NCI-H69 (cell line): ENCODE measurements around the gene MSRB3.
"Not testable (repeated sequence)": the region's sequence is repeated elsewhere in the genome, so short reads cannot be mapped to it uniquely, and the experiment has no call there.

ENCODE experiments used
- DNase-seq: peaks from one replicate; lab custom pipeline; 2025; lab: John Stamatoyannopoulos, UW

The MSRB3 gene

GRCh38 chr12:65287426-65287825 lies 8.9 kb downstream of the MSRB3 start:
- no peak for DNase-seq

GRCh38 chr12:65292241-65292640 lies 13.8 kb downstream of the MSRB3 start:
- DNase-seq = no peak

DNA sequence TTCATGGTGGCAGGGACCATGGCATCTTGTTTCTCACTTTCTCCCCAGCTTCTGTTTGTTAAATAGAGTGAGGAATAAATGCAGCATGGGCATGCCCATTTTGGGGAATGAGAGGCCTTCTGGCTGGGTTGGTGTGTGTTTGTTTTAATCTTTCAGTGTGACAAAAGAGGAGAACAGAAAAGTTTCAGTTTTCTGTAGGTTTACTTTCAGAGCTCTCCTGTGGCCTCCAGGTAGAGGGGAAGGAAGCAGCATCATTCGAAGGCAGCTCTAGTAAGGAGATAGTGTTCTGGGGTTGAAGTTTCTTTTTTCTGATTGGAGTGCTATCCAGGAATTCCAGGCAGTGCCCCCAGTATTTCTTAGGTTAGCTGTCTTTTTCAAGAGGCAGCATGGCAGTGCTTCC lies 15.3 kb downstream of the MSRB3 start:
- DNase-seq = no peak

DNA sequence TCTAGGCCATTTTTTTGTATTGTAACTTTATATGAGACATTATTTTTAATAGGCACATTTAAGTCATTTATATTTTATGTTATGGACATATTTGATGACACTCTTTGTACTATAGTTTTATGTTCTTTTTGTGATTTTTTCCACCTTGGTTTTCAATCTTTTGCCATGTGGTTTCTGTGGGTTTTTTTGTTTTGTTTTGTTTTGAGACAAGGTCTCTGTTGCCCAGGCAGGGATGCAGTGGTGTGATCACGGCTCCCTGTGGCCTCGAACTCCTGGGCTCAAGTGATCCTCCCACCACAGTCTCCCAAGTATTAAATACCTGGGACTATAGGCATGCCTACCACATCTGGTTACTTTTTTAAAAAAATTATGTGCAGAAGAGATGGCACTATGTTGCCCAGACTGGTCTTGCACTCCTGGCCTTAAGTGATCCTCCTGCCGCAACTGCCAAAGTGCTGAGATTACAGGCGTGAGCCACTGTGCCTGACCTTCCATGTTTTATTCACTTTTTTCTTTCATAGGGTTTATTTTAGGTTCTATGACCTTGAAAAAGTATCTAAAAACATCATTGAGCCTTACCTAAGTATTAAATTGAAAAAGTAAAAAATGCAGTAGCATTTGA lies 16.3 kb downstream of the MSRB3 start:
- no peak for DNase-seq

- no peak for DNase-seq
Measured at GRCh38 chr12:65296508-65297265, 18.2 kb downstream of the MSRB3 start.

DNA sequence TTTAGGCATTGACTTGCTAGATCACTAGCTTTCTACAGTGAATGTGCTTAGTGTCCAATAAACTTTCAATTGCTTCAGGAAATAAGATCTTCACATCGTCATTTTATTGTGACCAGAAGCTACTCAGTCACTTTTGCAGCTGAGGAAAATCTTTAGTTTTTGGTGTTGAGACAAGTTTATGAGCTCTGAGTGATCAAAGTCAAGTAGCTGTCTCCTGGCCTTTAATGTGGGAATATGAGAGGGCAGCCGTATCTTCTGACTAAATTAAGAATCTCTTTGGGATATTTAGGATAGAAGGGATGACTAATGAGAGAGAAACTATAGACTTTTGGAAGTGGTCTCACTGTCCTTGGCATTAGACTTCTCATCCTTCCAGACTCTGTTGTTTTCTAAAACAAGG lies 21.6 kb downstream of the MSRB3 start:
- no peak for DNase-seq

DNA sequence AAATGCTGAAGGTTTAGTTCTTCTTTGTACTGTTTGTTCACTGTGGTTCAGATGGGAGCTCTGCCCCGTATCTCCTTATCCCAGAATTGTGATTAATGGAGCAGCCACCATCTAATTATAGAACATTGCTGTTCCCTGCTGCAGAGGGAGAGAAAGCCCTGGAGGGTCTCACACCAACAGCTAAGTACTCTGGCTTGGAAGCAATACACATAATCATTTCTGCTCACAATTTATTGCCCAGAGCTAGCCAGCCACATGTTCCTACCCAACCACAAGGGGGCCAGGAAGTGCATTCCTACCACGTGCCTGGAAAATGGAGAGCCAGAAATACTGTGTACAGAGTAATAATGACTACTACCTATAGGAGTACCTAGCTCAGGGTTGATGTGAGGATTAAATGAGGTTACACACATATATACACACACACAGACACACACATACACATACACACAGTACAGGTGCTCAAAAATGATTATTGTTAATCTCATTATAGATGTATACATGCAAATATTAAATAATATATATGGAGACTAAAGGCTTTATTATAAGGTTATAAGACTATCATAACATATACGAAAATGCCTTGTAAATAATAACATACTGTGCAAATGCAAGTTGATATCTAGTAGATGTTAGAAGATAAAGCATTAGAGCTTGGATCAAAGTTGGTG lies 22.3 kb downstream of the MSRB3 start:
- DNase-seq = peak; percentile 30

GRCh38 chr12:65302891-65303290 lies 24.4 kb downstream of the MSRB3 start:
- DNase-seq = no peak

GRCh38 chr12:65305346-65305950 lies 27.0 kb downstream of the MSRB3 start:
- no peak for DNase-seq

DNA sequence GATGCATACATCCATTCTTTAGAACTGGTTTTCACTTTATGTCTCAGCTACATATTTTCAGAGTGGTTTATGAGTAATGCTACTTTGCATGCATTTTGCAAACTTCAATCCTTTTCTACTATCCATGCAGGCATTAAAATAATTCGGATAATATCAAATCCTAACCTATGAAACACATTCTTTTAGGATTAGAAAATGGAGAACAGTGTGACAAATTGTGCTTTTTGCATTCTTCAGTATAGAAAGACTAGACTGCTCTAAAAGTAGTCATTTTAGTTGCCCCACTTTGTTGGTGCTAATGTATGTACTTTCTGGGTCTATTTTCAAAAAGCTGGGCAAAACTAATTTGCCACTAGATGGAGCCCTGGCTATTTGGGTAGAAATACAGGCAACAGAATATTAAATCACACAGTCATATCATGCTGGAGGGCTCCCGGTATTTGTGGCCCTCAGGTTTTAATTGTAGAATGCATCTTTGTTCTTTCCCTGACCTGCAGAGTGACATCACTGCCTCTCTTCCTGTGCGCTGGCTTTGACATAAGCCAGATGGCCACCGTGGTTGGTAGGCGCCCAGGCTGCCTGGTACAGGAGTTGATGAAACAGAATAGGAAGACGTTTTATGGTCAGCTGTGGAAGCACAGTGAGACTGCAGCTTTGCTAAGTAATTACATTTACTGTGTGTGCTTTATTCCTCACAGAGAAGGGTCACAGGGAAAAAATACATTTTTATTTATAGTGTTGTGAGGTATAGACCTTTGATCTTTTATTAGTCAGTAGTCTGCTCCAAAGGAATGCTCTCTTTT lies 28.1 kb downstream of the MSRB3 start:
- peak; percentile 32 for DNase-seq

- DNase-seq = no peak
Measured at GRCh38 chr12:65307169-65307501, 28.7 kb downstream of the MSRB3 start.

- DNase-seq = no peak
Measured at GRCh38 chr12:65308006-65308405, 29.5 kb downstream of the MSRB3 start.

GRCh38 chr12:65308601-65309071 lies 30.2 kb downstream of the MSRB3 start:
- DNase-seq = no peak

- no peak for DNase-seq
Measured at GRCh38 chr12:65311260-65311659, 32.8 kb downstream of the MSRB3 start.

GRCh38 chr12:65313719-65314317 lies 35.3 kb downstream of the MSRB3 start:
- peak; percentile 23 for DNase-seq

- not testable (repeated sequence) for DNase-seq
Measured at GRCh38 chr12:65315238-65315637, 36.8 kb downstream of the MSRB3 start.

GRCh38 chr12:65318186-65318685 lies 39.8 kb downstream of the MSRB3 start:
- no peak for DNase-seq

- no peak for DNase-seq
Measured at GRCh38 chr12:65319688-65320200, 41.3 kb downstream of the MSRB3 start.

- no peak for DNase-seq
Measured at GRCh38 chr12:65323070-65323469, 44.6 kb downstream of the MSRB3 start.

GRCh38 chr12:65324056-65324455 lies 45.6 kb downstream of the MSRB3 start:
- no peak for DNase-seq

- no peak for DNase-seq
Measured at GRCh38 chr12:65324551-65324950, 46.1 kb downstream of the MSRB3 start.
